Measurements from ENCODE around the gene CDKAL1.
A peak's percentile ranks its signal among the peaks of the same experiment; 100 is the strongest.

The CDKAL1 gene

DNA sequence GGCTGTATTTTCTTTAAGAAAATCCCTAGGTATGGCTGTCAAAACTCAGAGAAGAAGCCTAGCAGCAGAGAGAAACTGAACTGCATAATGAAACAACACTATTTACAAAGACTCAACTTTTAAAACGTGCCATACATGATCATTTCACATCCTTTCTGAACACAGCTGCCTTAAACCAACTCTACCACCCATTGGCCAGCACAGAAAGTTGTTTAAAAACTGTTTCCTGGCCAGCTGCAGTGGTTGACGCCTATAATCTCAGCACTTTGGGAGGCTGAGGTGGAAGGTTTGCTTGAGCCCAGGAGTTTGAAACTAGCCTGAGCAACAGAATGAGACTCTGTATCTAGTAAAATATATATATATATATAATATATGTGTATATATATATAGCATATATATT lies 722.9 kb downstream of the CDKAL1 start:
- Histone ChIP-seq H3K4me1 (ENCODE audit: insufficient read depth, poor library complexity, severe bottlenecking) (no peaks in the 10 kb centered on the region), H3K9me3 (ENCODE audit: severe bottlenecking) (no peaks in the 10 kb centered on the region), H3K27me3 (ENCODE audit: insufficient read depth, poor library complexity, severe bottlenecking) (no peaks in the 10 kb centered on the region), H3K36me3 (ENCODE audit: low read depth) (no peaks in the 10 kb centered on the region), H3K4me3 (ENCODE audit: severe bottlenecking) (no peak overlapping the region), H3K27ac (ENCODE audit: poor library complexity, severe bottlenecking) (no peak overlapping the region)
- DNase-seq (ENCODE audit: low spot score): no peak
- no peak for TF ChIP-seq CTCF (IDR thresholded peaks at IDR 0.05; ENCODE audit: poor library complexity, severe bottlenecking)
- ATAC-seq (ENCODE audit: low read depth): no peak

DNA sequence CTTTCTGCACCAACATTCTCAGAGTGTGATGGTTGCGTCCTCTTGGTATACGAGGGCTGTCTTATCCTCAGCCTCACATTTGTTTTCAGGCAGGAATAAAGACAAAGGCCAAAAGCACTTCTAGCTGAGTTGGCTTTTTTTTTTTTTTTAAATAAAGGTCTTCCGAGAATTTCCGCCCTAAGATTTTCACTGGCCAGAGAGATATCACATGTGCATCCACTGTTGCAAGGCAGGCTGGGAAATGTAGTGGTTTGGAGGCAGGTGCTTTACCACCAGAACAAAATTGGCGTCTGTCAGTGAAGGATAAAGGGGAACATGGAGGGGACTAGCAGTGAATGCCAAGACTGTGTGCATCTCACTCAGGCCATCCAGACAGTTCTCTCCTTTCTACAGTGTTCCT lies 724.4 kb downstream of the CDKAL1 start:
- no peak for TF ChIP-seq CTCF (IDR thresholded peaks at IDR 0.05; ENCODE audit: poor library complexity, severe bottlenecking)
- H3K4me1 ChIP-seq (ENCODE audit: insufficient read depth, poor library complexity, severe bottlenecking): peaks cover 3% of the 10 kb centered on the region
- no peak for ATAC-seq (ENCODE audit: low read depth)
- DNase-seq (ENCODE audit: low spot score): no peak
- H3K36me3 ChIP-seq (ENCODE audit: low read depth): no peaks in the 10 kb centered on the region
- no peak overlapping the region for H3K27ac ChIP-seq (ENCODE audit: poor library complexity, severe bottlenecking)
- H3K4me3 ChIP-seq (ENCODE audit: severe bottlenecking): no peak overlapping the region
- H3K9me3 ChIP-seq (ENCODE audit: severe bottlenecking): no peaks in the 10 kb centered on the region
- no peaks in the 10 kb centered on the region for H3K27me3 ChIP-seq (ENCODE audit: insufficient read depth, poor library complexity, severe bottlenecking)

DNA sequence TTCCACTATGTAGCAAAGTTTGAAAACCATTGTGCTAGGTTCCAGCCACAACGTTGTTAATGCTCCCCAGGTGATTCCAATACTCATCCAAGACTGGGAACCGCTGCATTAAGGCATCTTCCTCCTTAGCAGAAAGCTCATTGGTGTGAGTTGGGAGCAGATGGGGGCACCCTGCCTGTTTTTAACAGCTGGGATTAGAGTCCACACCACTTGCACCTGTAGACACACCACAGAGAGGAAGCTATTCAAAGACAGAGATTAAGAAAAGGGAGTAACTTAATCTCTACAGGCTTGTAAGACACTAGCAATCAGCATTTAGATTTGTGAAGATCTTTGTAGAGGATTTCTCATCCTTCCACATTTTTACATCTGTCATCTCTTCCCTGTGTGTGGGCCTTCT lies 725.4 kb downstream of the CDKAL1 start:
- H3K4me3 ChIP-seq (ENCODE audit: severe bottlenecking): no peak overlapping the region
- DNase-seq (ENCODE audit: low spot score) (no peak), ATAC-seq (ENCODE audit: low read depth) (no peak)
- H3K36me3 ChIP-seq (ENCODE audit: low read depth): no peaks in the 10 kb centered on the region
- H3K27ac ChIP-seq (ENCODE audit: poor library complexity, severe bottlenecking): no peak overlapping the region
- peaks cover 13% of the 10 kb centered on the region for H3K4me1 ChIP-seq (ENCODE audit: insufficient read depth, poor library complexity, severe bottlenecking)
- TF ChIP-seq CTCF (IDR thresholded peaks at IDR 0.05; ENCODE audit: poor library complexity, severe bottlenecking): no peak
- no peaks in the 10 kb centered on the region for H3K27me3 ChIP-seq (ENCODE audit: insufficient read depth, poor library complexity, severe bottlenecking)
- H3K9me3 ChIP-seq (ENCODE audit: severe bottlenecking): no peaks in the 10 kb centered on the region

- ATAC-seq (ENCODE audit: low read depth) (no peak), DNase-seq (ENCODE audit: low spot score) (no peak)
- no peak overlapping the region for H3K4me3 ChIP-seq (ENCODE audit: severe bottlenecking)
- no peaks in the 10 kb centered on the region for H3K9me3 ChIP-seq (ENCODE audit: severe bottlenecking)
- TF ChIP-seq CTCF (IDR thresholded peaks at IDR 0.05; ENCODE audit: poor library complexity, severe bottlenecking): no peak
- H3K4me1 ChIP-seq (ENCODE audit: insufficient read depth, poor library complexity, severe bottlenecking): peaks cover 29% of the 10 kb centered on the region
- H3K27ac ChIP-seq (ENCODE audit: poor library complexity, severe bottlenecking): no peak overlapping the region
- no peaks in the 10 kb centered on the region for H3K27me3 ChIP-seq (ENCODE audit: insufficient read depth, poor library complexity, severe bottlenecking)
- H3K36me3 ChIP-seq (ENCODE audit: low read depth): no peaks in the 10 kb centered on the region
Measured at GRCh38 chr6:21262504-21262903, 728.2 kb downstream of the CDKAL1 start.

DNA sequence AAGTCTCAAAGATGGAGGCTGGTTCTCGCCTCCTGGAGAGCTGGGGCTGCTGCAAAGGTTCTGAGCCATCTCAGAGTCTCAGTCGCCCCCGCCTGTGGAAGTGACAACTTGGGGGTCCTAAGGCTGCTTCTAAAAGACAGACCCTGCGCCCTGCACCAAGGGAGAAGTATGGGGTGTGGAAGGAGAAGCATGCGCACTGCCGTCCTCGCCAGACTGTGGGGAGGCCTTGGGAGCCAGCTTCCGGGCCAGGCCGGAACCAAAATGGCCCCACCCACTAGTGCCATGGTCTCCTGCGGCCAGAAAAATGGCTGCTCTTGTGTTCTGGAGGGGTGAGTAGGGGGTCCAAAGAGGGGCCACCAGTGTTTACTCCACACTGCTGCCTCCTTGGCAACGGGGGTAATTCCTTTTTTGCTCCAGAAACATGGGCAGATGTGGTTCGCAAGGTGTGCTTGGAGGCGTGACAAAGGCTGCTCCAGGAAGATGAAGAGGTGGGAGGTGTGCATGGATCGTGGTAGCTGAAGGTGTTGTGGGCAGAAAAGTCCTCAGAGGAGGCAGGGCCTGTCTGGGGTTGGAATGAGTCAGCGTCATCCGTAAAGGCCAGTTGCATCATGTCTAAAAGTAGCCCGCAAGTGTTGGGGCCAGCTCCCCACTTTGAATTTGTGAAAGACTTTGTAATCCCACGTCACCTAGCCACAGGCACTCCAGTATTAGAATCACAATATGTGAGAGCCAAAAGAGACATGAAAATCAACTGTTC lies 729.5 kb downstream of the CDKAL1 start:
- Histone ChIP-seq H3K36me3 (ENCODE audit: low read depth) (no peaks in the 10 kb centered on the region), H3K27ac (ENCODE audit: poor library complexity, severe bottlenecking) (peak overlapping the region; percentile 58), H3K4me1 (ENCODE audit: insufficient read depth, poor library complexity, severe bottlenecking) (peaks cover 29% of the 10 kb centered on the region), H3K27me3 (ENCODE audit: insufficient read depth, poor library complexity, severe bottlenecking) (no peaks in the 10 kb centered on the region), H3K4me3 (ENCODE audit: severe bottlenecking) (no peak overlapping the region), H3K9me3 (ENCODE audit: severe bottlenecking) (no peaks in the 10 kb centered on the region)
- peak; percentile 90 for ATAC-seq (ENCODE audit: low read depth)
- DNase-seq (ENCODE audit: low spot score): peak; percentile 83
- no peak for TF ChIP-seq CTCF (IDR thresholded peaks at IDR 0.05; ENCODE audit: poor library complexity, severe bottlenecking)
